ENCODE results near the gene FADS3. TPM values are rescaled to one million over a fixed set of nuclear protein-coding genes. Genes with fewer than 3 reads are reported as not detected.

Gene FADS3
- total RNA-seq, 1 donor from 2014 or later: 9.7 TPM

GRCh38 chr11:61832207-61832606 lies 59.1 kb downstream of the FADS3 start:
- Mint-ChIP-seq H3K27ac (ENCODE audit: unreplicated experiment) (peak overlapping the region; percentile 65), H3K9me3 (ENCODE audit: unreplicated experiment) (peaks cover 16% of the 10 kb centered on the region), H3K4me1 (ENCODE audit: low read depth, unreplicated experiment) (peaks cover 46% of the 10 kb centered on the region), H3K4me3 (ENCODE audit: unreplicated experiment) (peak overlapping the region; percentile 92), H3K27me3 (ENCODE audit: unreplicated experiment) (peaks cover 21% of the 10 kb centered on the region), H3K36me3 (ENCODE audit: unreplicated experiment) (no peaks in the 10 kb centered on the region)
- no peak for DNase-seq
- no peak for TF ChIP-seq CTCF (IDR thresholded peaks at IDR 0.05; ENCODE audit: partially characterized antibody, unreplicated experiment)

- no peak for DNase-seq
- no peak for TF ChIP-seq CTCF (IDR thresholded peaks at IDR 0.05; ENCODE audit: partially characterized antibody, unreplicated experiment)
- no peaks in the 10 kb centered on the region for H3K36me3 Mint-ChIP-seq (ENCODE audit: unreplicated experiment)
- H3K4me3 Mint-ChIP-seq (ENCODE audit: unreplicated experiment): peak overlapping the region; percentile 92
- H3K27me3 Mint-ChIP-seq (ENCODE audit: unreplicated experiment): peaks cover 27% of the 10 kb centered on the region
- peak overlapping the region; percentile 56 for H3K27ac Mint-ChIP-seq (ENCODE audit: unreplicated experiment)
- peaks cover 53% of the 10 kb centered on the region for H3K4me1 Mint-ChIP-seq (ENCODE audit: low read depth, unreplicated experiment)
- H3K9me3 Mint-ChIP-seq (ENCODE audit: unreplicated experiment): peaks cover 19% of the 10 kb centered on the region
Observed at GRCh38 chr11:61830237-61831105, 60.9 kb downstream of the FADS3 start.

GRCh38 chr11:61829806-61830205 lies 61.5 kb downstream of the FADS3 start:
- TF ChIP-seq CTCF (IDR thresholded peaks at IDR 0.05; ENCODE audit: partially characterized antibody, unreplicated experiment): no peak
- H3K36me3 Mint-ChIP-seq (ENCODE audit: unreplicated experiment): no peaks in the 10 kb centered on the region
- H3K9me3 Mint-ChIP-seq (ENCODE audit: unreplicated experiment): peaks cover 21% of the 10 kb centered on the region
- H3K4me3 Mint-ChIP-seq (ENCODE audit: unreplicated experiment): peak overlapping the region; percentile 92
- H3K4me1 Mint-ChIP-seq (ENCODE audit: low read depth, unreplicated experiment): peaks cover 50% of the 10 kb centered on the region
- peaks cover 25% of the 10 kb centered on the region for H3K27me3 Mint-ChIP-seq (ENCODE audit: unreplicated experiment)
- DNase-seq: no peak
- peak overlapping the region; percentile 99 for H3K27ac Mint-ChIP-seq (ENCODE audit: unreplicated experiment)

GRCh38 chr11:61828629-61829407 lies 62.5 kb downstream of the FADS3 start:
- Mint-ChIP-seq H3K4me3 (ENCODE audit: unreplicated experiment) (peak overlapping the region; percentile 92), H3K27me3 (ENCODE audit: unreplicated experiment) (peaks cover 23% of the 10 kb centered on the region), H3K36me3 (ENCODE audit: unreplicated experiment) (no peaks in the 10 kb centered on the region), H3K4me1 (ENCODE audit: low read depth, unreplicated experiment) (peaks cover 45% of the 10 kb centered on the region), H3K9me3 (ENCODE audit: unreplicated experiment) (peaks cover 21% of the 10 kb centered on the region), H3K27ac (ENCODE audit: unreplicated experiment) (peak overlapping the region; percentile 99)
- DNase-seq: peak; percentile 70
- TF ChIP-seq CTCF (IDR thresholded peaks at IDR 0.05; ENCODE audit: partially characterized antibody, unreplicated experiment): peak; percentile 61

DNA sequence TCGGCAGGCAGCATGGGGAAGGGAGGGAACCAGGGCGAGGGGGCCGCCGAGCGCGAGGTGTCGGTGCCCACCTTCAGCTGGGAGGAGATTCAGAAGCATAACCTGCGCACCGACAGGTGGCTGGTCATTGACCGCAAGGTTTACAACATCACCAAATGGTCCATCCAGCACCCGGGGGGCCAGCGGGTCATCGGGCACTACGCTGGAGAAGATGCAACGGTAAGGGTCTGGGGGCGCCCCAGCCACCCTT lies 63.0 kb downstream of the FADS3 start:
- Mint-ChIP-seq H3K4me3 (ENCODE audit: unreplicated experiment) (peak overlapping the region; percentile 92), H3K36me3 (ENCODE audit: unreplicated experiment) (no peaks in the 10 kb centered on the region), H3K27me3 (ENCODE audit: unreplicated experiment) (peaks cover 23% of the 10 kb centered on the region), H3K4me1 (ENCODE audit: low read depth, unreplicated experiment) (peaks cover 40% of the 10 kb centered on the region), H3K27ac (ENCODE audit: unreplicated experiment) (peak overlapping the region; percentile 99), H3K9me3 (ENCODE audit: unreplicated experiment) (peaks cover 21% of the 10 kb centered on the region)
- TF ChIP-seq CTCF (IDR thresholded peaks at IDR 0.05; ENCODE audit: partially characterized antibody, unreplicated experiment): no peak
- DNase-seq: no peak

Measured in glutamatergic neuron (in vitro differentiated cells).